ENCODE measurements around the gene TALDO1.

GRCh38 chr11:699753-700152 lies 47.5 kb upstream of the TALDO1 start:
- TF ChIP-seq, protein P1, sequence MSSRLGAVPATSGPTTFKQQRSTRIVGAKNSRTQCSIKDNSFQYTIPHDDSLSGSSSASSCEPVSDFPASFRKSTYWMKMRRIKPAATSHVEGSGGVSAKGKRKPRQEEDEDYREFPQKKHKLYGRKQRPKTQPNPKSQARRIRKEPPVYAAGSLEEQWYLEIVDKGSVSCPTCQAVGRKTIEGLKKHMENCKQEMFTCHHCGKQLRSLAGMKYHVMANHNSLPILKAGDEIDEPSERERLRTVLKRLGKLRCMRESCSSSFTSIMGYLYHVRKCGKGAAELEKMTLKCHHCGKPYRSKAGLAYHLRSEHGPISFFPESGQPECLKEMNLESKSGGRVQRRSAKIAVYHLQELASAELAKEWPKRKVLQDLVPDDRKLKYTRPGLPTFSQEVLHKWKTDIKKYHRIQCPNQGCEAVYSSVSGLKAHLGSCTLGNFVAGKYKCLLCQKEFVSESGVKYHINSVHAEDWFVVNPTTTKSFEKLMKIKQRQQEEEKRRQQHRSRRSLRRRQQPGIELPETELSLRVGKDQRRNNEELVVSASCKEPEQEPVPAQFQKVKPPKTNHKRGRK (CRISPR knock-in tag; IDR thresholded peaks at IDR 0.05; ENCODE audit: borderline replicate concordance): no peak
- TF ChIP-seq, protein P2, sequence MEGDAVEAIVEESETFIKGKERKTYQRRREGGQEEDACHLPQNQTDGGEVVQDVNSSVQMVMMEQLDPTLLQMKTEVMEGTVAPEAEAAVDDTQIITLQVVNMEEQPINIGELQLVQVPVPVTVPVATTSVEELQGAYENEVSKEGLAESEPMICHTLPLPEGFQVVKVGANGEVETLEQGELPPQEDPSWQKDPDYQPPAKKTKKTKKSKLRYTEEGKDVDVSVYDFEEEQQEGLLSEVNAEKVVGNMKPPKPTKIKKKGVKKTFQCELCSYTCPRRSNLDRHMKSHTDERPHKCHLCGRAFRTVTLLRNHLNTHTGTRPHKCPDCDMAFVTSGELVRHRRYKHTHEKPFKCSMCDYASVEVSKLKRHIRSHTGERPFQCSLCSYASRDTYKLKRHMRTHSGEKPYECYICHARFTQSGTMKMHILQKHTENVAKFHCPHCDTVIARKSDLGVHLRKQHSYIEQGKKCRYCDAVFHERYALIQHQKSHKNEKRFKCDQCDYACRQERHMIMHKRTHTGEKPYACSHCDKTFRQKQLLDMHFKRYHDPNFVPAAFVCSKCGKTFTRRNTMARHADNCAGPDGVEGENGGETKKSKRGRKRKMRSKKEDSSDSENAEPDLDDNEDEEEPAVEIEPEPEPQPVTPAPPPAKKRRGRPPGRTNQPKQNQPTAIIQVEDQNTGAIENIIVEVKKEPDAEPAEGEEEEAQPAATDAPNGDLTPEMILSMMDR (IDR thresholded peaks at IDR 0.05): no peak
- no peak for TF ChIP-seq ELF4 (CRISPR knock-in tag; IDR thresholded peaks at IDR 0.05; ENCODE audit: low read depth)
- TF ChIP-seq TEAD4 (CRISPR knock-in tag; IDR thresholded peaks at IDR 0.05): no peak

Data from WTC11 (cell line).